HCT116 (cell line): ENCODE measurements around the gene SHISA3. TPM values are rescaled to one million over a fixed set of nuclear protein-coding genes. Genes with fewer than 3 reads are reported as not detected.

Source experiments
- ATAC-seq: fragments of 200-7000 bp; cut with Tn5 transposase; 2 replicates; pipeline ENCODE4 v1.9.1; 2020; ENCODE audit warnings: mild to moderate bottlenecking, moderate library complexity
- BruUV-seq: library from RNA; stranded (reverse); fragments of 400-500 nt; replicated peaks from 2 replicates; lab custom pipeline; 2021; lab: Mats Ljungman, UMichigan
- CTCF ChIA-PET: fragments of 300-600 bp; sonication (Branson Sonifier 250); formaldehyde crosslinking; loops from one replicate; lab custom pipeline; 2021; ENCODE audit warnings: antibody characterized with exemption; lab: Charles Lee
- POLR2A ChIA-PET: fragments of 300-600, 350-600 bp; sonication (Branson Sonifier 250); formaldehyde crosslinking; loops from one replicate; lab custom pipeline; 2021; ENCODE audit warnings: antibody characterized with exemption; lab: Charles Lee
- RAD21 ChIA-PET, 2 experiments: fragments of 300-600 bp; sonication (Branson Sonifier 250); formaldehyde crosslinking; loops; one replicate each; lab custom pipeline; 2023; ENCODE audit warnings: low total read pairs in 2 of 2; ENCODE audit not compliant: uncharacterized antibody in 2 of 2, unreplicated experiment in 2 of 2, low non-redundant PET in 1 of 2; lab: Charles Lee
- DNase-seq: peaks from one replicate; pipeline ENCODE4 v3.0.0-alpha.2; 2010; ENCODE audit warnings: low read depth, low spot score
- H2AFZ ChIP-seq: fragments of 200-600 bp; shearing (Covaris generic), sonication (generic); 2 replicates; pipeline ENCODE4 v1.6.1; 2017; ENCODE audit warnings: low read depth, mixed run types, mixed read lengths, antibody characterized with exemption, low read length; ENCODE audit not compliant: poor library complexity, severe bottlenecking
- H3K27ac ChIP-seq: 2 replicates; pipeline ENCODE4 v1.5.1; 2012; ENCODE audit warnings: low read depth, low read length
- H3K27me3 ChIP-seq: fragments of 200-600 bp; sonication (generic); 2 replicates; pipeline ENCODE4 v1.6.1; 2016; ENCODE audit warnings: mixed run types, low read length, mixed read lengths; ENCODE audit not compliant: insufficient read depth
- H3K36me3 ChIP-seq, 2 experiments: fragments of 200-500 bp in 1 of 2; fragments of 200-600 bp in 1 of 2; sonication (Bioruptor generic) in 1 of 2; sonication (generic) in 1 of 2; 2 replicates each; pipeline versions ENCODE4 v1.5.1 to v1.6.1; 2014 to 2016; ENCODE audit warnings: low read length in 2 of 2, inconsistent platforms in 1 of 2, mixed read lengths in 1 of 2, mixed run types in 1 of 2; ENCODE audit not compliant: insufficient read depth in 2 of 2, control insufficient read depth in 1 of 2
- H3K4me1 ChIP-seq, 2 experiments: fragments of 200-600 bp in 1 of 2; sonication (generic) in 1 of 2; 2 replicates each; pipeline versions ENCODE4 v1.5.1 to v1.6.1; 2012 to 2017; ENCODE audit warnings: low read length in 2 of 2, inconsistent platforms in 1 of 2, mild to moderate bottlenecking in 1 of 2, mixed read lengths in 1 of 2, mixed run types in 1 of 2, moderate library complexity in 1 of 2; ENCODE audit not compliant: insufficient read depth in 2 of 2, control insufficient read depth in 1 of 2
- H3K4me2 ChIP-seq: fragments of 200-600 bp; sonication (generic); 2 replicates; pipeline ENCODE4 v1.6.1; 2017; ENCODE audit warnings: mixed run types, low read length, mixed read lengths
- H3K4me3 ChIP-seq, 2 experiments: fragments of 200-600 bp in 1 of 2; sonication (generic) in 1 of 2; replicated peaks in 1 of 2; 2 replicates each; pipeline ENCODE4 v1.5.1; 2011 to 2016; ENCODE audit warnings: low read length in 2 of 2, control low read depth in 1 of 2, low read depth in 1 of 2, mild to moderate bottlenecking in 1 of 2, mixed read lengths in 1 of 2, mixed run types in 1 of 2
- H3K79me2 ChIP-seq: fragments of 200-600 bp; sonication (generic); 2 replicates; pipeline ENCODE4 v1.6.1; 2017; ENCODE audit warnings: mild to moderate bottlenecking, mixed run types, low read length, moderate library complexity, mixed read lengths; ENCODE audit not compliant: insufficient read depth
- H3K9ac ChIP-seq: fragments of 200-600 bp; sonication (generic); 2 replicates; pipeline ENCODE4 v1.6.1; 2016; ENCODE audit warnings: low read length, mixed read lengths
- H3K9me2 ChIP-seq: fragments of 200-600 bp; sonication (generic), shearing (Covaris generic); 2 replicates; pipeline ENCODE4 v1.6.1; 2017; ENCODE audit warnings: mixed run types, mild to moderate bottlenecking, moderate library complexity; ENCODE audit not compliant: insufficient read depth
- H3K9me3 ChIP-seq, 2 experiments: fragments of 200-500 bp in 1 of 2; fragments of 200-600 bp in 1 of 2; sonication (Bioruptor generic) in 1 of 2; sonication (generic) in 1 of 2; 2 replicates each; pipeline ENCODE4 v1.6.1; 2014 to 2017; ENCODE audit warnings: low read length in 2 of 2, mixed read lengths in 2 of 2, inconsistent platforms in 1 of 2, low read depth in 1 of 2, mild to moderate bottlenecking in 1 of 2, mixed run types in 1 of 2, moderate library complexity in 1 of 2; ENCODE audit not compliant: control insufficient read depth in 1 of 2, insufficient read depth in 1 of 2
- H4K20me1 ChIP-seq: fragments of 200-600 bp; sonication (generic), shearing (Covaris generic); 2 replicates; pipeline ENCODE4 v1.6.1; 2017; ENCODE audit warnings: mixed run types, mild to moderate bottlenecking, moderate library complexity; ENCODE audit not compliant: insufficient read depth
- ATF3 ChIP-seq: IDR thresholded peaks from 2 replicates; pipeline ENCODE4 v1.6.1; 2012
- EGR1 ChIP-seq: IDR thresholded peaks from 2 replicates; pipeline ENCODE4 v1.6.1; 2012; ENCODE audit warnings: low read depth
- ELF1 ChIP-seq: IDR thresholded peaks from 2 replicates; pipeline ENCODE4 v1.6.1; 2012; ENCODE audit warnings: low read depth, borderline replicate concordance
- EZH2 ChIP-seq: fragments of 200-600 bp; sonication (generic); IDR thresholded peaks from 2 replicates; pipeline ENCODE4 v1.6.1; 2017; ENCODE audit warnings: antibody characterized with exemption, mixed run types
- FOSL1 ChIP-seq: IDR thresholded peaks from 2 replicates; pipeline ENCODE4 v1.6.1; 2012; ENCODE audit warnings: low read depth
- JUND ChIP-seq: IDR thresholded peaks from 2 replicates; pipeline ENCODE4 v1.6.1; 2012
- MAX ChIP-seq: IDR thresholded peaks from 2 replicates; pipeline ENCODE4 v1.6.1; 2012
- POLR2AphosphoS5 ChIP-seq: IDR thresholded peaks from 2 replicates; pipeline ENCODE4 v1.6.1; 2011; ENCODE audit warnings: mild to moderate bottlenecking, low read depth, low read length, moderate library complexity
- RAD21 ChIP-seq: IDR thresholded peaks from 2 replicates; pipeline ENCODE4 v1.6.1; 2012; ENCODE audit warnings: low read depth, mild to moderate bottlenecking
- SP1 ChIP-seq: IDR thresholded peaks from 2 replicates; pipeline ENCODE4 v1.6.1; 2012; ENCODE audit warnings: low read depth
- SRF ChIP-seq: IDR thresholded peaks from 2 replicates; pipeline ENCODE4 v1.6.1; 2012; ENCODE audit warnings: low read depth
- TCF7L2 ChIP-seq: IDR thresholded peaks from 2 replicates; pipeline ENCODE4 v1.7.0; 2011; ENCODE audit warnings: borderline replicate concordance, inconsistent platforms; ENCODE audit not compliant: insufficient read depth, insufficient read length; ENCODE audit errors: extremely low read depth
- YY1 ChIP-seq: IDR thresholded peaks from 2 replicates; pipeline ENCODE4 v1.6.1; 2011; ENCODE audit warnings: low read length, low read depth, moderate library complexity, mild to moderate bottlenecking; ENCODE audit not compliant: insufficient replicate concordance; ENCODE audit errors: extremely low read depth
- ZFX ChIP-seq: fragments of 450-650 bp; IDR thresholded peaks from 2 replicates; pipeline ENCODE4 v1.6.1; 2017
- ZNF274 ChIP-seq: fragments of 200-500 bp; sonication (Bioruptor generic); IDR thresholded peaks from 2 replicates; pipeline ENCODE4 v1.6.1; 2014; ENCODE audit warnings: mild to moderate bottlenecking, low read depth, low read length, inconsistent platforms
- intact Hi-C: fragments of 100-400 bp; cut with micrococcal nuclease; formaldehyde crosslinking; loops from 2 replicates; pipeline ENCODE4 v1.10.0; 2022
- total RNA-seq: library from RNA; stranded (reverse); gene quantifications from one replicate; pipeline ENCODE4 v1.2.1, GENCODE V29; 2021; ENCODE audit not compliant: unreplicated experiment
- TF ChIP-seq, protein P1 (sequence below): IDR thresholded peaks from 2 replicates; pipeline ENCODE4 v1.6.1; 2012; ENCODE audit warnings: low read depth
- TF ChIP-seq, protein P2 (sequence below): IDR thresholded peaks from 2 replicates; pipeline ENCODE4 v1.6.1; 2011; ENCODE audit warnings: mild to moderate bottlenecking, low read length, moderate library complexity; ENCODE audit not compliant: insufficient replicate concordance; ENCODE audit errors: extremely low read depth
- TF ChIP-seq, protein P3 (sequence below), 3 experiments: fragments of 200-600 bp in 1 of 3; sonication (generic) in 1 of 3; IDR thresholded peaks in 2 of 3; conservative IDR thresholded peaks in 1 of 3; 2 replicates each; pipeline ENCODE4 v1.5.1; 2012 to 2017; ENCODE audit warnings: low read depth in 2 of 3, low read length in 2 of 3, antibody characterized with exemption in 1 of 3, borderline replicate concordance in 1 of 3, control low read depth in 1 of 3, mild to moderate bottlenecking in 1 of 3, mixed read lengths in 1 of 3, mixed run types in 1 of 3, moderate library complexity in 1 of 3; ENCODE audit not compliant: insufficient read depth in 1 of 3

Gene SHISA3
- total RNA-seq, 1 experiment from 2014 or later: not detected

- H3K27me3 ChIP-seq: peaks cover 31% of the 10 kb centered on the region
- no peak overlapping the region for H3K4me2 ChIP-seq
- H3K79me2 ChIP-seq: no peaks in the 10 kb centered on the region
- BruUV-seq: no TSS peak
- no peaks in the 10 kb centered on the region for H3K9me3 ChIP-seq
- no peaks in the 10 kb centered on the region for H4K20me1 ChIP-seq
- DNase-seq: no peak
- no peak overlapping the region for H2AFZ ChIP-seq
- H3K36me3 ChIP-seq: no peaks in the 10 kb centered on the region
- ATAC-seq: no peak
- RAD21 ChIA-PET: no interaction called here
- no peak overlapping the region for H3K27ac ChIP-seq
- intact Hi-C loops: no loop called here
- no peaks in the 10 kb centered on the region for H3K9me2 ChIP-seq
- CTCF ChIA-PET: no interaction called here
- POLR2A ChIA-PET: no interaction called here
- H3K4me1 ChIP-seq: no peaks in the 10 kb centered on the region
- no peak overlapping the region for H3K4me3 ChIP-seq
- TF ChIP-seq FOSL1 (no peak), MAX (no peak), ZFX (no peak), SP1 (no peak), JUND (no peak), ZNF274 (no peak), ATF3 (no peak), EGR1 (no peak), EZH2 (no peak), RAD21 (no peak), YY1 (no peak), ELF1 (no peak), SRF (no peak), POLR2AphosphoS5 (no peak), TCF7L2 (no peak)
- TF ChIP-seq, protein P1, sequence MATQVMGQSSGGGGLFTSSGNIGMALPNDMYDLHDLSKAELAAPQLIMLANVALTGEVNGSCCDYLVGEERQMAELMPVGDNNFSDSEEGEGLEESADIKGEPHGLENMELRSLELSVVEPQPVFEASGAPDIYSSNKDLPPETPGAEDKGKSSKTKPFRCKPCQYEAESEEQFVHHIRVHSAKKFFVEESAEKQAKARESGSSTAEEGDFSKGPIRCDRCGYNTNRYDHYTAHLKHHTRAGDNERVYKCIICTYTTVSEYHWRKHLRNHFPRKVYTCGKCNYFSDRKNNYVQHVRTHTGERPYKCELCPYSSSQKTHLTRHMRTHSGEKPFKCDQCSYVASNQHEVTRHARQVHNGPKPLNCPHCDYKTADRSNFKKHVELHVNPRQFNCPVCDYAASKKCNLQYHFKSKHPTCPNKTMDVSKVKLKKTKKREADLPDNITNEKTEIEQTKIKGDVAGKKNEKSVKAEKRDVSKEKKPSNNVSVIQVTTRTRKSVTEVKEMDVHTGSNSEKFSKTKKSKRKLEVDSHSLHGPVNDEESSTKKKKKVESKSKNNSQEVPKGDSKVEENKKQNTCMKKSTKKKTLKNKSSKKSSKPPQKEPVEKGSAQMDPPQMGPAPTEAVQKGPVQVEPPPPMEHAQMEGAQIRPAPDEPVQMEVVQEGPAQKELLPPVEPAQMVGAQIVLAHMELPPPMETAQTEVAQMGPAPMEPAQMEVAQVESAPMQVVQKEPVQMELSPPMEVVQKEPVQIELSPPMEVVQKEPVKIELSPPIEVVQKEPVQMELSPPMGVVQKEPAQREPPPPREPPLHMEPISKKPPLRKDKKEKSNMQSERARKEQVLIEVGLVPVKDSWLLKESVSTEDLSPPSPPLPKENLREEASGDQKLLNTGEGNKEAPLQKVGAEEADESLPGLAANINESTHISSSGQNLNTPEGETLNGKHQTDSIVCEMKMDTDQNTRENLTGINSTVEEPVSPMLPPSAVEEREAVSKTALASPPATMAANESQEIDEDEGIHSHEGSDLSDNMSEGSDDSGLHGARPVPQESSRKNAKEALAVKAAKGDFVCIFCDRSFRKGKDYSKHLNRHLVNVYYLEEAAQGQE: no peak
- TF ChIP-seq, protein P2, sequence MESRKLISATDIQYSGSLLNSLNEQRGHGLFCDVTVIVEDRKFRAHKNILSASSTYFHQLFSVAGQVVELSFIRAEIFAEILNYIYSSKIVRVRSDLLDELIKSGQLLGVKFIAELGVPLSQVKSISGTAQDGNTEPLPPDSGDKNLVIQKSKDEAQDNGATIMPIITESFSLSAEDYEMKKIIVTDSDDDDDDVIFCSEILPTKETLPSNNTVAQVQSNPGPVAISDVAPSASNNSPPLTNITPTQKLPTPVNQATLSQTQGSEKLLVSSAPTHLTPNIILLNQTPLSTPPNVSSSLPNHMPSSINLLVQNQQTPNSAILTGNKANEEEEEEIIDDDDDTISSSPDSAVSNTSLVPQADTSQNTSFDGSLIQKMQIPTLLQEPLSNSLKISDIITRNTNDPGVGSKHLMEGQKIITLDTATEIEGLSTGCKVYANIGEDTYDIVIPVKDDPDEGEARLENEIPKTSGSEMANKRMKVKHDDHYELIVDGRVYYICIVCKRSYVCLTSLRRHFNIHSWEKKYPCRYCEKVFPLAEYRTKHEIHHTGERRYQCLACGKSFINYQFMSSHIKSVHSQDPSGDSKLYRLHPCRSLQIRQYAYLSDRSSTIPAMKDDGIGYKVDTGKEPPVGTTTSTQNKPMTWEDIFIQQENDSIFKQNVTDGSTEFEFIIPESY: no peak
- TF ChIP-seq, protein P3, sequence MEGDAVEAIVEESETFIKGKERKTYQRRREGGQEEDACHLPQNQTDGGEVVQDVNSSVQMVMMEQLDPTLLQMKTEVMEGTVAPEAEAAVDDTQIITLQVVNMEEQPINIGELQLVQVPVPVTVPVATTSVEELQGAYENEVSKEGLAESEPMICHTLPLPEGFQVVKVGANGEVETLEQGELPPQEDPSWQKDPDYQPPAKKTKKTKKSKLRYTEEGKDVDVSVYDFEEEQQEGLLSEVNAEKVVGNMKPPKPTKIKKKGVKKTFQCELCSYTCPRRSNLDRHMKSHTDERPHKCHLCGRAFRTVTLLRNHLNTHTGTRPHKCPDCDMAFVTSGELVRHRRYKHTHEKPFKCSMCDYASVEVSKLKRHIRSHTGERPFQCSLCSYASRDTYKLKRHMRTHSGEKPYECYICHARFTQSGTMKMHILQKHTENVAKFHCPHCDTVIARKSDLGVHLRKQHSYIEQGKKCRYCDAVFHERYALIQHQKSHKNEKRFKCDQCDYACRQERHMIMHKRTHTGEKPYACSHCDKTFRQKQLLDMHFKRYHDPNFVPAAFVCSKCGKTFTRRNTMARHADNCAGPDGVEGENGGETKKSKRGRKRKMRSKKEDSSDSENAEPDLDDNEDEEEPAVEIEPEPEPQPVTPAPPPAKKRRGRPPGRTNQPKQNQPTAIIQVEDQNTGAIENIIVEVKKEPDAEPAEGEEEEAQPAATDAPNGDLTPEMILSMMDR (IDR thresholded peaks at IDR 0.05 in 2 of 3, conservative IDR thresholded peaks at IDR 0.05 in 1 of 3; ENCODE audit: borderline replicate concordance in 1 of 3, insufficient read depth in 1 of 3, low read depth in 2 of 3, low read length in 2 of 3): no peak
- no peak overlapping the region for H3K9ac ChIP-seq
These were observed 34.7 kb upstream of the SHISA3 start for GRCh38 chr4:42362591-42362990.
